ENCODE results near the gene IGFBP5. TPM values are rescaled to one million over a fixed set of nuclear protein-coding genes. Genes with fewer than 3 reads are reported as not detected.

The IGFBP5 gene
- total and polyA plus RNA-seq, 10 of the 15 experiments (the other 5 are each of a cell fraction or from before 2014, with no cell fraction given), result 2.8 TPM; not detected in 9

GRCh38 chr2:216657980-216658379 is 37.4 kb downstream of the IGFBP5 start (continued):
- TF ChIP-seq SREBF2 (IDR thresholded peaks at IDR 0.05; ENCODE audit: low read length) (no peak), RAD51 (IDR thresholded peaks at IDR 0.05) (no peak), ASH2L (IDR thresholded peaks at IDR 0.05; ENCODE audit: borderline replicate concordance, low read depth) (no peak), BCLAF1 (IDR thresholded peaks at IDR 0.05) (no peak), HDAC2 (IDR thresholded peaks at IDR 0.05) (no peak), TCF12 (IDR thresholded peaks at IDR 0.05; ENCODE audit: low read depth, low read length) (no peak), SIN3A (IDR thresholded peaks at IDR 0.05; ENCODE audit: low read depth, low read length) (no peak), FOS (IDR thresholded peaks at IDR 0.05; ENCODE audit: borderline replicate concordance, extremely low read depth, insufficient read length) (no peak)
- TF ChIP-seq, protein P1, sequence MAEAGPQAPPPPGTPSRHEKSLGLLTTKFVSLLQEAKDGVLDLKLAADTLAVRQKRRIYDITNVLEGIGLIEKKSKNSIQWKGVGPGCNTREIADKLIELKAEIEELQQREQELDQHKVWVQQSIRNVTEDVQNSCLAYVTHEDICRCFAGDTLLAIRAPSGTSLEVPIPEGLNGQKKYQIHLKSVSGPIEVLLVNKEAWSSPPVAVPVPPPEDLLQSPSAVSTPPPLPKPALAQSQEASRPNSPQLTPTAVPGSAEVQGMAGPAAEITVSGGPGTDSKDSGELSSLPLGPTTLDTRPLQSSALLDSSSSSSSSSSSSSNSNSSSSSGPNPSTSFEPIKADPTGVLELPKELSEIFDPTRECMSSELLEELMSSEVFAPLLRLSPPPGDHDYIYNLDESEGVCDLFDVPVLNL (IDR thresholded peaks at IDR 0.05; ENCODE audit: low read depth, low read length), result no peak

Measured in GM12878 (cell line).